Right cardiac atrium (tissue), 5 donors: ENCODE measurements around the gene COPRS. TPM values are rescaled to one million over a fixed set of nuclear protein-coding genes. Genes with fewer than 3 reads are reported as not detected.

Experiments
- ATAC-seq, 2 donors: fragments of 200-7000 bp; cut with Tn5 transposase; one replicate each; pipeline versions ENCODE4 v1.8.0 to v1.9.1; 2020; ENCODE audit warnings: moderate library complexity in 2 of 2, mild to moderate bottlenecking in 1 of 2
- DNase-seq, 3 donors: peaks; one replicate each; pipeline ENCODE4 v3.0.0-alpha.2; 2020
- H3K27ac ChIP-seq: one replicate; pipeline ENCODE4 v1.5.1; 2013; ENCODE audit warnings: mild to moderate bottlenecking, low read length, control low read depth, moderate library complexity
- H3K27me3 ChIP-seq: one replicate; pipeline ENCODE4 v1.6.1; 2013; ENCODE audit not compliant: control insufficient read depth, insufficient read depth
- H3K4me1 ChIP-seq: one replicate; pipeline ENCODE4 v1.6.1; 2013; ENCODE audit warnings: low read length; ENCODE audit not compliant: control insufficient read depth, insufficient read depth
- H3K4me3 ChIP-seq: one replicate; pipeline ENCODE4 v1.5.1; 2013; ENCODE audit warnings: low read length, control low read depth
- H3K9me3 ChIP-seq: one replicate; pipeline ENCODE4 v1.6.1; 2013; ENCODE audit warnings: low read length; ENCODE audit not compliant: control insufficient read depth
- whole genome bisulfite sequencing: extraction: QIAGEN DNeasy Blood & Tissue Kit; methylation state at CpG from one replicate; pipeline ENCODE4 v1.1.7; 2013; 5-methylcytosine and 5-hydroxymethylcytosine counted together
- intact Hi-C, 4 donors: fragments of 100-400 bp; cut with DNase I; formaldehyde crosslinking; loops; one replicate each; pipeline versions ENCODE4 v1.11.0 to v1.14.0; 2022 to 2023
- polyA plus RNA-seq: library from polyadenylated mRNA; stranded (reverse); fragments of 200-250 nt; gene quantifications from one replicate; pipeline ENCODE4 v1.2.3, GENCODE V29; 2013
- total RNA-seq, 4 donors: library from RNA; stranded (reverse); fragmentation: NEBNext Ultra II Directional; extraction: Animal tissue kit (Norgen Biotek cat#: 25700); gene quantifications; one replicate each; pipeline ENCODE4 v1.2.1, GENCODE V29; 2021
- donor health status: healthy with polysubstance abuse.
- donor health status: DM: no; HTN: yes; CAD: no.
- donor health status: DM: no; HTN: no; CAD: no.
- donor health status: DM: no; HTN: yes; CAD: no; lungs with severe emphysema.
- donor health status: DM: yes; HTN: yes; CAD: no.

Gene COPRS
- total and polyA plus RNA-seq, 5 donors, result 42.9 to 57.9 (median 47.0) TPM

DNA sequence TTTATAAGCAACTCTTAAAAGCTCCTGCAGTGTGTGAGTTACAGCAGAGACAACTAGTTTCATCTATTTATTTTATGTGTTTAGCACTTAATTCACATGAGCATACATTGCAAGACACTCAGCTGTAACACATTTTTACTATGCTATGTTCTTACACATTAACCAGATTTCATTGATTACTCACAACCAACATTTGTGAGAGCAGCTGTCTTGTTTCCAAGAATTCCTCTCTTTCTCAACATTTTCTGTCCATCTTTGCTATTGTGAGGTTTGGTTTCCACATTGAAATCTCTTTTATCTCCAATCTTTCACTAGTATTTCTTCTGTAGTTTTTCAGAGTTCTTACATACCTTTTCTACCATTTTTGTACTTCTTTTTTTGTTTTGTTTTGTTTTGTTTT is 51.2 kb downstream of the COPRS start:
- H3K9me3 ChIP-seq, result peaks cover 2% of the 10 kb centered on the region
- intact Hi-C loops, result no loop called here
- no peak for ATAC-seq
- H3K27ac ChIP-seq, result no peak overlapping the region
- H3K4me1 ChIP-seq, result peaks cover 3% of the 10 kb centered on the region
- no peak overlapping the region for H3K4me3 ChIP-seq
- DNase-seq, result no peak
- H3K27me3 ChIP-seq, result no peaks in the 10 kb centered on the region

DNA sequence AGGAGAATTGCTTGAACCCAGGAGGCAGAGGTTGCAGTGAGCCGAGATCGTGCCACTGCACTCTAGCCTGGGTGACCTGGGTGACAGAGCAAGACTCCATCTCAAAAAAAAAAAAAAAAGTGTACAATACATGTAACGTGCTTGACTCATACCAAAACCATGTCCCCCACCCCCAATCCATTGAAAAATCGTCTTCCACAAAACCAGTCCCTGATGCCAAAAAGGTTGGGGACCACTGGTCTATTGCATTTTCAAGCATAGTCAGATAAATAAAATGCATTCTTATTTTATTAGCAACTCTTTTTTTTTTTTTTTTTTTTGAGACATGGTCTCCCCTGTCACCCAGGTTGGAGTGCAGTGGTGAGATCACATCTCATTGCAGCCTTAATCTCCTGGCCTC is 52.1 kb downstream of the COPRS start:
- H3K27ac ChIP-seq, result no peak overlapping the region
- peaks cover 3% of the 10 kb centered on the region for H3K4me1 ChIP-seq
- no peak overlapping the region for H3K4me3 ChIP-seq
- intact Hi-C loops, result no loop called here
- 84% methylated on average over 4 of the region's 4 CpGs for WGBS
- H3K9me3 ChIP-seq, result peaks cover 2% of the 10 kb centered on the region
- no peaks in the 10 kb centered on the region for H3K27me3 ChIP-seq
- ATAC-seq (no peak), DNase-seq (no peak)

DNA sequence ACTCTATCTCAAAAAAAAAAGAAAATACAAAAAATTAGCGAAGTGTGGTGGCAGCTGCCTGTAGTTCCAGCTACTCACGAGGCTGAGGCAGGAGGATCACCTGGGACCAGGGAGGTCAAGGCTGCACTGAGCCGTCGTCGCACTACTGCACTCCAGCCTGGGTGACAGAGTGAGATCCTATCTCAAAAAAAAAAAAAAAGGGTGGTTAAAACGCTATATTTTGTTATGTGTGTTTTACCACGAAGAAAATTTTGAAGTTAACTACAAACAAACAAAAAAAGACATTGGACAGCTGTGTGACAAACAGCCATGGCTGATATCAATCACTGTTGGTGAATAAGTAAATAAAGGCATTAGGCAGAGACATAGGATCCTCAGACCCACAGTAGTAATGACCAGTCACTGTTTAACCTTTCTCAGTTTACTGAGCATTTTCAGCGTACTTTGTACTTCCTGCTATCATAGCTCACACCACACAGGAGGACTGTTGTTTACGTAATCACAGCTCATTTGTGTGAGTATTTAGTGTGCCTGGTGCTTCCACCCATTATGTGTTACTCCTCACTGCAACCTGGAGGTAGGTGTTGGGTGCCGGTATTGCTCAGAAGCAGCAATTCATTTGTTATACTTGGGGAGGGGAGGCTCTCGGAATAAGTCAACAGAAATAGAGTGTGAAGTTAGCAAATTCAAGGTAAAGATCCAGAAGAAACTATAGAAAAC is 55.4 kb downstream of the COPRS start:
- H3K4me1 ChIP-seq, result no peaks in the 10 kb centered on the region
- H3K4me3 ChIP-seq, result no peak overlapping the region
- no peak for DNase-seq
- no peak for ATAC-seq
- H3K27me3 ChIP-seq, result no peaks in the 10 kb centered on the region
- intact Hi-C loops, result no loop called here
- no peaks in the 10 kb centered on the region for H3K9me3 ChIP-seq
- no peak overlapping the region for H3K27ac ChIP-seq
- 77% methylated on average over 11 of the region's 11 CpGs for WGBS

DNA sequence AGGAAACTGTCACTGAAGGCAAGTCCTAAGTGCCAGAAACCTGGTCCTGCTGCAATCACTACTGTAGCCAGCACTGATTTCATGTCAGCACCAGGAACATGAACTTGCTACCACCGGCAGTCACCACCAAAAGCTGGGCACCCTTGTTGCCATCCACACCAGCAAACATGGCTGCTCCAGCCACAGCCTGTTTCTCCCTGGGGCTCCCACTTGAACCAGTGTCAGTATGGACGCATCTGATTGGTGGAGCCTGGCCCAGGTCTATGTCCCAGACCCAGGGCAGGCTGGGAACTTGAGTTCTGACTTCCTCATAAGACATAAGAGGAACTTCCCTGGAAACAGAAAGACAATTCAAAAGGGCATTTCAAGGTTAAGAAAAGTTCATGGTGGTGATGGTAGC is 56.5 kb downstream of the COPRS start:
- Histone ChIP-seq H3K27ac (no peak overlapping the region), H3K4me1 (no peaks in the 10 kb centered on the region), H3K27me3 (no peaks in the 10 kb centered on the region), H3K4me3 (no peak overlapping the region), H3K9me3 (no peaks in the 10 kb centered on the region)
- 76% methylated on average over 2 of the region's 2 CpGs for WGBS
- intact Hi-C loops, result no loop called here
- ATAC-seq (peak; percentile 51 to 63), DNase-seq (peak; percentile 25 to 62 (median 56))

Other genes with a start within 250 kb of the COPRS start
- 10 to 100 TPM; 25.2 to 34.5 (median 31.5) TPM for gene UTP6, start 42.5 kb upstream of the COPRS start, total RNA-seq
- gene UTP6, start 42.5 kb upstream of the COPRS start, polyA plus RNA-seq, result 24.4 TPM
- 10 to 100 TPM; 15.3 to 17.3 (median 15.9) TPM for gene SUZ12, start 77.8 kb upstream of the COPRS start, total RNA-seq
- gene SUZ12, start 77.8 kb upstream of the COPRS start, polyA plus RNA-seq, result 6.6 TPM
- 1 to 10 TPM; 4.2 to 7.2 (median 4.8) TPM for gene LRRC37B, start 148.1 kb upstream of the COPRS start, total RNA-seq
- gene LRRC37B, start 148.1 kb upstream of the COPRS start, polyA plus RNA-seq, result 3.7 TPM